ENCODE results near the gene SPIN2A.
A peak's percentile ranks its signal among the peaks of the same experiment; 100 is the strongest.
"Not testable (repeated sequence)": the region's sequence is repeated elsewhere in the genome, so short reads cannot be mapped to it uniquely, and the experiment has no call there.

SPIN2A gene

GRCh38 chrX:57137073-57137472 is at the start of gene SPIN2A:
TSS of gene SPIN2A (minus strand) at chrX:57137397. CDS start at chrX:57136597, 800 bp downstream.
- not testable (repeated sequence) for DNase-seq (ENCODE audit: low spot score)

GRCh38 chrX:57178605-57179004 is 41.4 kb upstream of the SPIN2A start:
- no peak for DNase-seq (ENCODE audit: low spot score)

GRCh38 chrX:57177070-57177469 is 39.9 kb upstream of the SPIN2A start:
- no peak for DNase-seq (ENCODE audit: low spot score)

DNA sequence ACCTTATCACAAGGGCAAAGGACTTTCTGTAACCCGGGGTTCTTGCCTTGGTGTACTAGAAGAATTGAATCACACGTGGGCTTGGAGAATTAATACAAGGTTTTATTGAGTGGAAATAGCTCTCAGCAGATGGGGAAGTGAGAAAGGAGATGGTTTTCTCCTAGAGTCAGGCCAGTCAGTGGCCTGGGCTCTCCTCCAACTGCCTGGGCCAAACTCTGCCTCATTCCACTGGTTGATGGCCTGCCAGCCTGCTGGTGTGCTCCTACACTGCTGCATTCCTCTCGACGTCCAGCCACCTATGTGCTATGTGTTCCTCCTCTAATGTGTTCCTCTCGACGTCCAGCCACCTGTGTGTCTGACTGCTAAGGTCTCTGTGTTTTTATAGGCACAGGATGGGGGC is 35.3 kb upstream of the SPIN2A start:
- DNase-seq (ENCODE audit: low spot score): no peak

- peak; percentile 13 for DNase-seq (ENCODE audit: low spot score)
Measured at GRCh38 chrX:57156397-57157049, 19.3 kb upstream of the SPIN2A start.

- DNase-seq (ENCODE audit: low spot score): no peak
Measured at GRCh38 chrX:57155171-57155570, 18.0 kb upstream of the SPIN2A start.

DNA sequence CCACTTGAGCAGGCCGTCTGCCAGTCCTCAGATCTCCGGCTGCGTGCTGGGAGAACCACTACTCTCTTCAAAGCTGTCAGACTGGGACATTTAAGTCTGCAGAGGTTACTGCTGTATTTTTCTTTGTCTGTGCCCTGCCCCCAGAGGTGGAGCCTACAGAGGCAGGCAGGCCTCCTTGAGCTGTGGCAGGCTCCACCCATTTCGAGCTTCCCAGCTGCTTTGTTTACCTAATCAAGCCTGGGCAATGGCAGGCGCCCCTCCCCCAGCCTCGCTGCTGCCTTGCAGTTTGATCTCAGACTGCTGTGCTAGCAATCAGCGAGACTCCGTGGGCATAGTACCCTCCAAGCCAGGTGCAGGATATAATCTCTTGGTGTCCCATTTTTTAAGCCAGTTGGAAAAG is 15.0 kb upstream of the SPIN2A start:
- DNase-seq (ENCODE audit: low spot score): not testable (repeated sequence)

- no peak for DNase-seq (ENCODE audit: low spot score)
Measured at GRCh38 chrX:57138674-57139073, 1.5 kb upstream of the SPIN2A start.

GRCh38 chrX:57137501-57137900 is 304 bp upstream of the SPIN2A start:
- DNase-seq (ENCODE audit: low spot score): no peak

DNA sequence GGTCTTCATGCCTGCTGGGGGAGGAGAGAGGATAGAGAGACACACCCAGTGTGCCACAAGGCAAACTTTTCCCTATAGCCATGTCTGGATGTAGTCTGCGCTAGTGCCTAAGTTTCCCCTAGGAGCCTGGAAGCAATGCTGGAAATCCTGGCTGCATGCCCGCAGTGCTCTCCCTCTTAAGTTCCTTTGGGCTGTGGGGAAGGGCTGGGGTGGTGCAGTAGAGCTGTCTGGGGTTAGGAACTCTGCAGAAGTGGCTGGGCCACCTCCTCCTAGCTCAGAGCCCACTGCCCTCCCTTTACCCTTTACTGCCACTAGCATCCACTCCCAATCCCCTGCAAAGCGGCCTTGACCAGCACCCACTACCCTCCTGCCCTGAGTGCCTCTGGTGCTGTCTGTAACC is 608 bp downstream of the SPIN2A start:
- DNase-seq (ENCODE audit: low spot score): not testable (repeated sequence)

DNA sequence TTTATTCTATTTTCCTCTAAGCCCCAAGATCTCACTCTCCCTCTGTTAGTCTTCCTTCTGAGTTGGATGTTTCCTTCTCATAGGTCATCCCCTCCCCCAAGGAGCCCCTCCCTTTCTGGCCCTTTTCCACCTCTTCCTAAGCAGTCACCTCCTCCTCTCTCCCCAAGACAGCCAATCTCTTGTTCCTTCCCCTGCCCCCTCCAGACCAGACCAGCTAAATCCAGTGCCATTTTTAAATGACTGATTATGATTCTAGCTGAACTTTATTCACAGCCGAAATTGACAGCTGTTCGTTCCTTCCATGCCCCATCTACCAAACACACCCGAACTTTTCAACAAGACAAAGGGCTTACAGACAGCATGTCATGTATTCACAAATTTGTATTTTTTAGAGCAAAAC is 1.9 kb downstream of the SPIN2A start:
- no peak for DNase-seq (ENCODE audit: low spot score)

GRCh38 chrX:57134702-57135101 is 2.5 kb downstream of the SPIN2A start:
- DNase-seq (ENCODE audit: low spot score): no peak

DNA sequence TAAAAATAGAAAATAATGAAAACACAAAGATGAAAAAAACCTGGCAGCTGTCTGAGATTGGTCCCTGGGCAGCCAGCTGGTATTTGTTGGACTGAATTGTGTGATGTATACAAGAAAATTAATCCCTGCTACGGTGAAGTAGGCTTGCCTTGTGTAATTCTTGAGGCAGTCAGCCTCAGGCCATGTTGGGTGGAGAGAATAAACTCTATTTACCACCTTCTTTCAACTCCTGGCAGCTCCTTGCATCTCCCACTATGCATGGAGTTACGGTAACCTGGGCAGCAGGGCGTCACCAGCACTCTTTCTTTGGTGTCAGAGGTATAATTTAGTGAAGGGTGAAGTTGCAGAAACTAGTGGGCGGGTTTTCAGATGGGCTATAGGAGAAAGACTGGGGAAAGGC is 3.5 kb downstream of the SPIN2A start:
- DNase-seq (ENCODE audit: low spot score): no peak

DNA sequence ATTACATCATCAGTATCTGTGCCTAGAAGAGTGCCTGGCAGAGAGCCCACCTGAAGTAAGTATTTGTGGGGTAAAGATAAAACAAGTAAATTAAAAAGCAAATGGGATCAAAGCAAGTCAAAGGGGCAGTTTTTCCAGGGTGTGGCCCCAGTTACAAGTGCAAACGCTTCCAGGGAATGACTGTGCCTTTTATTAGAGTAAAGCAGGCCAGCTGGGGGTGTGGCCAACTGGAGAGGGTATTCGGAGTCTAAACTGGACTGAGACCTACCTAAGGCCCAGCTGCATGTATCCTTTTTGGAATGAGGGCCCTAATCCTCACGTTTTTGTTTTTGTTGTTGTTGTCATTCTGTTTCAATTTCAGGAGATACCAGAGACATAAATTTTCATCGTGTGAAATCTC is 3.9 kb downstream of the SPIN2A start:
- DNase-seq (ENCODE audit: low spot score): not testable (repeated sequence)

DNA sequence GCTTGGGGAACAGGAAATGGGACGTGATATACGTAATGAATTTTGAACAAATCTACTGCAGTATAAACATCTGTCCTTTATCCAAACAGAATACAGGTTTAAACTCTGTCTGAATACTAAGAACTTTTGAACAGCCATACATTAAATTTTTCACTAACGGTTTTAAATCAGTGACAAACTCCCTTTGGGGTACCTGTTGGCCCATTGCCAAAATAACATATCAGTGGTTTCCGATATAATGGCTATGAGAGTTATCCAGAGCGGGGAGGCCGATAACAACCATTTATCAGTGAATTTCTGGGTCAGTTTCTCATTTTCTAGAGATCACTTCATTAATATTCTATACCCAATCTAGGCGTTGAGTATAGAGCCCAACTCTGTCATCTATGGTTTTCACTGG is 5.2 kb downstream of the SPIN2A start:
- no peak for DNase-seq (ENCODE audit: low spot score)

DNA sequence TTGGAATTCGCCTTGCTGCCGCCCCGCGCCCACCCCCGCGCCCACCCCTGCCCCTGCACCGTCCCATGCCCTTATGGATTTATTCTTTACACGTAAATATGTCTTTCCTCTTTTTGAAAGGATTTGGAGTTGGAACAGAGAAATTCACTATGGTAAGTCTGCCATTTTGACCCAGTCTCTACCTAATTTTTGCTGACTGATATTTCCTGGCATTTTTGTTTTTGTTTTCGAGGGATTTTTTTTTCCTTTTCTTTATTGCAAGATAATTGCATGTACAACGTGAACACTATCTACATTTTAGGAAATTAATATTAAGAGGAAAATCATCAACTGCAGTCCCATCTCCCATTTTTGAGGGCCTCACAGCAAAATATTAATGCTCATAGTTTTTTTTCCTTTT is 15.4 kb downstream of the SPIN2A start:
- no peak for DNase-seq (ENCODE audit: low spot score)

DNA sequence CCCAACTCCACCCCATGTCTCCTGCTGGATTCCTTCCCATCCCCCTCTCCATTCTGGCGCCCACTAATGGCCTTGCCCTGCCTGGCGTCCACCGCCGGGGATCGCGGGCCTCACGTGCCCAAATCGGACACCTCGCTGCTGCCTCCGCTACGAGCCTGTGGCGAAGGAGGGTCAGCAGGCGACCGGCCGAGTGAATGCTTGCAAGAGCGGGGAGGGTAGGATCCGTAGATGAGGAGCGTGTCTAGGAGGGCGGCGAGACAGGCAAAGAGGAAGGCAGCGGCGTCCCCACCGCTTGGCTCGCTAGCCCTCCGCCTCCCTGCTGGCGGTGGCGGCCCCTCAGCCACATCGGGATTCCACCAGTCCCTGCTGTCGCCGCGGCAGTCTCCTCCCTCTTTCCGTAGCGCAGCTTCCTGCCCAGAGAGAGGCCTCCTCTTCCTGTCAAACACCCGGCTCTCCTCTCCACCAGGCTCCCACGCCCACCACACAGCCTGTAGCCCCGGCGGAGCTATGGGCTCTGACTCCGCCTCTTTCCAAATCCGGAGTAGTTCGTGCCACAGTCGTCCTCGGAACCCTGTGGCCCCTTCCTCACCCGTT is 15.9 kb downstream of the SPIN2A start, which contains the start of gene SPIN2B:
Gene SPIN2B (minus strand): TSS at position 387 of the 594 bp plus-strand sequence.
- peak; percentile 74 for DNase-seq (ENCODE audit: low spot score)

- DNase-seq (ENCODE audit: low spot score): peak; percentile 1
Measured at GRCh38 chrX:57120619-57121161, 16.5 kb downstream of the SPIN2A start.

DNA sequence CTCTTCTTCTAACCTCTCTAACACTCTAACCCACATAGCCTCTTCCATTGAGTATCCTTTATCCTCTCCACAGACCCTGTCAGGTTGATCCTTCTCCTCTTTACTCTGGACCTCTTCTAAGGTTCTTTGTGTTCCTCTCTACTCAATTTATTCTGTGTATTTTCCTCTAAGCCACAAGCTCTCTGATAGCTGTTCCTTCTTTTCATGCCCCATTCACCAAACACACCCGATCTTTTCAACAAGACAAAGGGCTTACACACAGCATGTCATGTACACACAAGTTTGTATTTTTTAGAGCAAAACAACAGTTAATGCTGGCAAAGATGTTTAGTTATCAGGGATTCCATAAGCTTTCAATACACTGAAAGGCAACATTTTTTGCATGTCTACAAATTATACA is 17.8 kb downstream of the SPIN2A start:
- DNase-seq (ENCODE audit: low spot score): peak; percentile 0

DNA sequence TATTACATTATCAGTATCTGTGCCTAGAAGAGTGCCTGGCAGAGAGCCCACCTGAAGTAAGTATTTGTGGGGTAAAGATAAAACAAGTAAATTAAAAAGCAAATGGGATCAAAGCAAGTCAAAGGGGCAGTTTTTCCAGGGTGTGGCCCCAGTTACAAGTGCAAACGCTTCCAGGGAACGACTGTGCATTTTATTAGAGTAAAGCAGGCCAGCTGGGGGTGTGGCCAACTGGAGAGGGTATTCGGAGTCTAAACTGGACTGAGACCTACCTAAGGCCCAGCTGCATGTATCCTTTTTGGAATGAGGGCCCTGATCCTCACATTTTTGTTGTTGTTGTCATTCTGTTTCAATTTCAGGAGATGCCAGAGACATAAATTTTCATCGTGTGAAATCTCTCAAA is 19.6 kb downstream of the SPIN2A start:
- not testable (repeated sequence) for DNase-seq (ENCODE audit: low spot score)

GRCh38 chrX:57104921-57105398 is 32.2 kb downstream of the SPIN2A start:
- DNase-seq (ENCODE audit: low spot score): no peak

- no peak for DNase-seq (ENCODE audit: low spot score)
Measured at GRCh38 chrX:57104406-57104805, 32.8 kb downstream of the SPIN2A start.

DNA sequence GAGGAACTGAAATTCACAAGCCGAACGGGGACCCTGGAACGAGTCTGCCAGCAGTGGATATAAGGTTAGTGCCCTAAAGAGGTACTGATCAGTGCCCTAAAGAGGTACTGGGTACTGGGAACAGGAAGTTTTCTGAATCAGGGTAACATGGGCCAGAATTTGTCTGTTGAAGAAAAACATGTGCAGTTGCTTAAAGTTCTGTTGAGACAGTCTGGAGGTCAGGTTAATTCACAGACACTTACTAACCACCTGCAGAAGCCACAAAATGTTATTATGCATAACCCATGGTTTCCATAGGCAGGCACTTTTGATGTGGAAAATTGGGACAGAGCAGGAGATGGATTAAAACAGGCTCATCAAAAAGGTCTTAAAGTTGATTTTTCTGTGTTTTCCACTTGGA is 33.7 kb downstream of the SPIN2A start:
- DNase-seq (ENCODE audit: low spot score): no peak

Data from putamen (tissue), 1 donor.